H1 (cell line): ENCODE measurements around the gene CAT. TPM values are rescaled to one million over a fixed set of nuclear protein-coding genes. Genes with fewer than 3 reads are reported as not detected.

Experiments used
- CTCF ChIA-PET: fragments of 300-600 bp; sonication (Branson Sonifier 250); formaldehyde crosslinking; loops from one replicate; lab custom pipeline; 2021; ENCODE audit not compliant: partially characterized antibody; lab: Charles Lee
- POLR2A ChIA-PET: fragments of 300-600 bp; sonication (Branson Sonifier 250); formaldehyde crosslinking; loops from one replicate; lab custom pipeline; 2021; ENCODE audit warnings: inconsistent platforms; ENCODE audit not compliant: partially characterized antibody; lab: Charles Lee
- DNase-seq, 2 experiments: peaks; one replicate each; pipeline versions ENCODE4 v3.0.0 to v3.0.0-alpha.2; 2010 to 2022; ENCODE audit warnings: low spot score in 2 of 2, low read depth in 1 of 2, mixed read lengths in 1 of 2
- FAIRE-seq: peaks from 2 replicates; lab custom pipeline; 2011; peaks lifted over from hg19 to GRCh38; lab: Jason Lieb, UNC
- H2AFZ ChIP-seq: 2 replicates; pipeline ENCODE4 v1.8.1; 2012; ENCODE audit warnings: low read length, inconsistent platforms
- H2AK5ac ChIP-seq: 2 replicates; pipeline ENCODE4 v1.6.1; 2013; ENCODE audit warnings: low read depth, low read length
- H2BK120ac ChIP-seq: replicated peaks from 2 replicates; pipeline ENCODE3; 2013; ENCODE audit warnings: low read depth, low read length, inconsistent platforms
- H2BK12ac ChIP-seq: 2 replicates; pipeline ENCODE4 v1.6.1; 2013; ENCODE audit warnings: low read depth, low read length
- H2BK15ac ChIP-seq: 2 replicates; pipeline ENCODE4 v1.6.1; 2013; ENCODE audit warnings: low read length
- H2BK20ac ChIP-seq: 2 replicates; pipeline ENCODE4 v1.6.1; 2013; ENCODE audit warnings: low read length
- H2BK5ac ChIP-seq: 2 replicates; pipeline ENCODE4 v1.6.1; 2013; ENCODE audit warnings: low read depth, low read length
- H3K14ac ChIP-seq: 2 replicates; pipeline ENCODE4 v1.6.1; 2013; ENCODE audit warnings: inconsistent platforms; ENCODE audit not compliant: insufficient read length
- H3K18ac ChIP-seq: 2 replicates; pipeline ENCODE4 v1.6.1; 2013; ENCODE audit warnings: low read length; ENCODE audit errors: extremely low read depth
- H3K23ac ChIP-seq: 2 replicates; pipeline ENCODE4 v1.6.1; 2013; ENCODE audit warnings: inconsistent platforms; ENCODE audit not compliant: insufficient read length
- H3K23me2 ChIP-seq: 2 replicates; pipeline ENCODE4 v1.6.1; 2013; ENCODE audit warnings: low read depth, low read length
- H3K27ac ChIP-seq: 2 replicates; pipeline ENCODE4 v1.6.1; 2011; ENCODE audit warnings: low read depth, low read length, inconsistent platforms
- H3K27me3 ChIP-seq, 4 experiments: replicated peaks in 1 of 4; 1 replicate in 1 of 4; 2 replicates in 3 of 4; pipeline versions ENCODE4 v1.6.1 to v1.8.1; 2011 to 2013; ENCODE audit warnings: low read length in 3 of 4, mild to moderate bottlenecking in 3 of 4, inconsistent platforms in 2 of 4, mixed read lengths in 2 of 4, moderate library complexity in 1 of 4; ENCODE audit not compliant: control insufficient read depth in 3 of 4, insufficient read depth in 3 of 4; ENCODE audit errors: extremely low read depth in 1 of 4
- H3K36me3 ChIP-seq, 4 experiments: 2 replicates each; pipeline versions ENCODE4 v1.6.1 to v1.8.1; 2011 to 2013; ENCODE audit warnings: mild to moderate bottlenecking in 4 of 4, low read length in 3 of 4, moderate library complexity in 2 of 4, control low read depth in 1 of 4, inconsistent platforms in 1 of 4; ENCODE audit not compliant: insufficient read depth in 4 of 4, control insufficient read depth in 2 of 4
- H3K4ac ChIP-seq: replicated peaks from 2 replicates; pipeline ENCODE3; 2013; ENCODE audit warnings: low read length, low read depth, mixed read lengths, inconsistent platforms; ENCODE audit not compliant: insufficient read length
- H3K4me1 ChIP-seq, 4 experiments: replicated peaks in 1 of 4; 1 replicate in 1 of 4; 2 replicates in 3 of 4; pipeline versions ENCODE4 v1.6.1 to v1.8.1; 2011 to 2013; ENCODE audit warnings: low read length in 3 of 4, inconsistent platforms in 2 of 4, mixed read lengths in 1 of 4; ENCODE audit not compliant: insufficient read depth in 4 of 4, control insufficient read depth in 3 of 4
- H3K4me2 ChIP-seq, 2 experiments: 2 replicates each; pipeline versions ENCODE4 v1.6.1 to v1.8.1; 2011 to 2013; ENCODE audit warnings: low read depth in 2 of 2, low read length in 2 of 2, control low read depth in 1 of 2, inconsistent platforms in 1 of 2, mild to moderate bottlenecking in 1 of 2; ENCODE audit not compliant: insufficient read depth in 1 of 2
- H3K4me3 ChIP-seq, 4 experiments: fragments of 200-600, 300-600 bp in 1 of 4; sonication (generic), shearing (Covaris generic), sonication (Bioruptor Twin) in 1 of 4; 2 replicates each; pipeline versions ENCODE4 v1.5.1 to v1.8.1; 2011 to 2016; ENCODE audit warnings: low read length in 4 of 4, low read depth in 3 of 4, control low read depth in 2 of 4, inconsistent platforms in 2 of 4, mild to moderate bottlenecking in 2 of 4, mixed read lengths in 1 of 4, moderate library complexity in 1 of 4; ENCODE audit not compliant: insufficient read depth in 2 of 4; ENCODE audit errors: extremely low read depth in 1 of 4
- H3K56ac ChIP-seq: replicated peaks from 2 replicates; pipeline ENCODE3; 2013; ENCODE audit warnings: low read depth, mild to moderate bottlenecking, mixed read lengths, low read length, inconsistent platforms; ENCODE audit not compliant: insufficient read length
- H3K79me1 ChIP-seq: 2 replicates; pipeline ENCODE4 v1.6.1; 2013; ENCODE audit warnings: low read depth, low read length, control low read depth
- H3K79me2 ChIP-seq, 2 experiments: 2 replicates each; pipeline versions ENCODE4 v1.6.1 to v1.8.1; 2012 to 2013; ENCODE audit warnings: low read length in 2 of 2, mild to moderate bottlenecking in 2 of 2, inconsistent platforms in 1 of 2; ENCODE audit not compliant: insufficient read depth in 2 of 2, control insufficient read depth in 1 of 2
- H3K9ac ChIP-seq, 4 experiments: replicated peaks in 1 of 4; 1 replicate in 1 of 4; 2 replicates in 3 of 4; pipeline versions ENCODE4 v1.6.1 to v1.8.1; 2011 to 2013; ENCODE audit warnings: low read depth in 3 of 4, low read length in 3 of 4, control low read depth in 2 of 4, mild to moderate bottlenecking in 2 of 4, moderate library complexity in 2 of 4, inconsistent platforms in 1 of 4; ENCODE audit errors: extremely low read depth in 1 of 4
- H3K9me3 ChIP-seq, 2 experiments: 2 replicates each; pipeline versions ENCODE4 v1.6.1 to v1.8.1; 2012 to 2013; ENCODE audit warnings: mild to moderate bottlenecking in 2 of 2, moderate library complexity in 2 of 2, control low read depth in 1 of 2, inconsistent platforms in 1 of 2, low read depth in 1 of 2, low read length in 1 of 2, mixed read lengths in 1 of 2; ENCODE audit not compliant: insufficient read depth in 2 of 2
- H4K20me1 ChIP-seq, 2 experiments: replicated peaks in 1 of 2; 2 replicates each; pipeline versions ENCODE3 to v1.8.1; 2011 to 2013; ENCODE audit warnings: inconsistent platforms in 2 of 2, low read length in 2 of 2, mild to moderate bottlenecking in 1 of 2; ENCODE audit not compliant: insufficient read depth in 2 of 2, control insufficient read depth in 1 of 2
- H4K5ac ChIP-seq: 2 replicates; pipeline ENCODE4 v1.6.1; 2013; ENCODE audit warnings: low read length, low read depth, mixed read lengths, inconsistent platforms; ENCODE audit not compliant: insufficient read length
- H4K8ac ChIP-seq: 2 replicates; pipeline ENCODE4 v1.8.0; 2013; ENCODE audit warnings: mild to moderate bottlenecking, moderate library complexity, low read length, inconsistent platforms; ENCODE audit not compliant: insufficient read depth; ENCODE audit errors: extremely low read depth
- H4K91ac ChIP-seq: replicated peaks from 2 replicates; pipeline ENCODE3; 2013; ENCODE audit warnings: low read length, mixed read lengths, inconsistent platforms; ENCODE audit not compliant: insufficient read length
- BCL11A ChIP-seq, 2 experiments: IDR thresholded peaks; one replicate each; pipeline ENCODE4 v1.6.1; 2011; ENCODE audit warnings: low read depth in 2 of 2, low read length in 2 of 2, mild to moderate bottlenecking in 2 of 2
- CBX8 ChIP-seq: fragments of 300-800, 300-1000 bp; sonication (generic); IDR thresholded peaks from 2 replicates; pipeline ENCODE4 v1.7.1; 2016; ENCODE audit warnings: low read depth, low read length, borderline replicate concordance
- FOSL1 ChIP-seq: IDR thresholded peaks from 2 replicates; pipeline ENCODE4 v1.6.1; 2011; ENCODE audit warnings: mild to moderate bottlenecking, low read depth, low read length, moderate library complexity; ENCODE audit not compliant: insufficient read depth
- GABPA ChIP-seq: IDR thresholded peaks from 2 replicates; pipeline ENCODE4 v1.6.1; 2011; ENCODE audit warnings: mild to moderate bottlenecking, low read length, moderate library complexity, borderline replicate concordance; ENCODE audit not compliant: insufficient read depth
- NRF1 ChIP-seq: IDR thresholded peaks from 2 replicates; pipeline ENCODE4 v1.6.1; 2011; ENCODE audit warnings: mild to moderate bottlenecking, low read depth, low read length, improper control_type of control experiment
- RBBP5 ChIP-seq: IDR thresholded peaks from 2 replicates; pipeline ENCODE4 v1.7.1; 2012; ENCODE audit warnings: low read depth, mild to moderate bottlenecking, inconsistent platforms, low read length, moderate library complexity, borderline replicate concordance
- TBP ChIP-seq: IDR thresholded peaks from 2 replicates; pipeline ENCODE4 v1.6.1; 2011; ENCODE audit warnings: low read depth, low read length, improper control_type of control experiment
- USF2 ChIP-seq: IDR thresholded peaks from 2 replicates; pipeline ENCODE4 v1.6.1; 2011; ENCODE audit warnings: low read length, improper control_type of control experiment
- WGBS, 2 experiments: shearing (Covaris generic) in 1 of 2; methylation state at CpG; one replicate each; pipeline versions ENCODE4 v1.1.6 to v1.1.7; 2013 to 2015; ENCODE audit warnings: low lambda C conversion rate in 2 of 2, mixed read lengths in 2 of 2, inconsistent platforms in 1 of 2, low coverage in 1 of 2, missing lambda C conversion rate in 1 of 2; ENCODE audit not compliant: insufficient replicate concordance in 2 of 2, insufficient coverage in 1 of 2, insufficient read length in 1 of 2; ENCODE audit errors: extremely low coverage in 1 of 2, missing lambda C conversion rate in 1 of 2; 5-methylcytosine and 5-hydroxymethylcytosine counted together
- polyA plus RNA-seq, 7 experiments: library from polyadenylated mRNA; depleted of rRNA in 3 of 7; stranded (reverse) in 5 of 7; unstranded in 2 of 7; fragments of >200 nt in 5 of 7; fragments of 200-250 nt in 2 of 7; gene quantifications; 1 replicate in 5 of 7; 2 replicates in 1 of 7; 4 replicates in 1 of 7; pipeline versions ENCODE4 v1.2.1 to v1.2.3, GENCODE V29; 2011 to 2013; ENCODE audit warnings: missing spikeins in 2 of 7, mixed read lengths in 2 of 7
- total RNA-seq: library from RNA; stranded (reverse); fragmentation: NEBNext Ultra II Directional; extraction: Animal tissue kit (Norgen Biotek cat#: 25700); gene quantifications from 2 replicates; pipeline ENCODE4 v1.2.1, GENCODE V29; 2021

The CAT gene
- total and polyA plus RNA-seq, 2 of the 8 experiments (the other 6 are each of a cell fraction or from before 2014, with no cell fraction given) = 9.6 to 15.0 TPM

- no peak overlapping the region for H2BK5ac ChIP-seq
- no peaks in the 10 kb centered on the region for H4K20me1 ChIP-seq
- no peak overlapping the region for H3K4ac ChIP-seq
- H3K79me1 ChIP-seq = no peaks in the 10 kb centered on the region
- DNase-seq (no peak), FAIRE-seq (no peak)
- H2BK12ac ChIP-seq = no peak overlapping the region
- H2BK15ac ChIP-seq = no peak overlapping the region
- 93% methylated on average over 3 of the region's 3 CpGs; no CpG with 5 or more reads in 1 of the 2 experiments for WGBS, 2 experiments
- POLR2A ChIA-PET = no interaction called here
- no peaks in the 10 kb centered on the region for H3K23me2 ChIP-seq
- no peak overlapping the region for H4K8ac ChIP-seq
- CTCF ChIA-PET = no interaction called here
- no peak overlapping the region for H3K27ac ChIP-seq
- no peak for TF ChIP-seq NRF1
- TF ChIP-seq CBX8 = no peak
- no peak for TF ChIP-seq FOSL1
- no peak for TF ChIP-seq USF2
- TF ChIP-seq TBP = no peak
- no peak for TF ChIP-seq RBBP5
- TF ChIP-seq GABPA = no peak
- no peak for TF ChIP-seq BCL11A (IDR thresholded peaks at IDR 0.05; ENCODE audit: low read depth in 2 of 2, low read length in 2 of 2)
- no peaks in the 10 kb centered on the region; a peak in 1 of 4 replicates for H3K79me2 ChIP-seq
- no peak overlapping the region for H3K9ac ChIP-seq
- no peak overlapping the region for H2BK20ac ChIP-seq
- no peak overlapping the region for H2AFZ ChIP-seq
- H3K4me3 ChIP-seq = no peak overlapping the region
- H4K91ac ChIP-seq = no peak overlapping the region
- H2BK120ac ChIP-seq = no peak overlapping the region
- no peak overlapping the region for H3K14ac ChIP-seq
- no peak overlapping the region for H3K23ac ChIP-seq
- no peak overlapping the region for H3K56ac ChIP-seq
- H3K4me2 ChIP-seq = no peak overlapping the region
- no peaks in the 10 kb centered on the region for H3K4me1 ChIP-seq
- H3K27me3 ChIP-seq = no peaks in the 10 kb centered on the region
- H3K9me3 ChIP-seq = no peaks in the 10 kb centered on the region
- no peak overlapping the region for H3K18ac ChIP-seq
- no peak overlapping the region for H2AK5ac ChIP-seq
- H3K36me3 ChIP-seq = no peaks in the 10 kb centered on the region; a peak in 2 of 8 replicates
- no peak overlapping the region for H4K5ac ChIP-seq
These were observed 12.3 kb downstream of the CAT start for GRCh38 chr11:34451053-34451452.
